HepG2 (cell line): Measurements from ENCODE around the gene TACC2. TPM values are rescaled to one million over a fixed set of nuclear protein-coding genes. Genes with fewer than 3 reads are reported as not detected.

ENCODE experiments used
- AKNA ChIP-seq: sonication (generic); formaldehyde crosslinking; IDR thresholded peaks from 2 replicates; pipeline ENCODE4 v1.4.0; 2020; ENCODE audit warnings: missing genetic modification reagents, borderline replicate concordance
- ATAD3A ChIP-seq: sonication (generic); formaldehyde crosslinking; IDR thresholded peaks from 2 replicates; pipeline ENCODE4 v1.4.0; 2020; ENCODE audit warnings: missing genetic modification reagents
- CENPX ChIP-seq: sonication (generic); formaldehyde crosslinking; IDR thresholded peaks from 2 replicates; pipeline ENCODE4 v1.9.0; 2021; ENCODE audit warnings: mild to moderate bottlenecking, missing genetic modification reagents, moderate library complexity
- ETV5 ChIP-seq: IDR thresholded peaks from 2 replicates; pipeline ENCODE4 v1.6.1; 2018; ENCODE audit warnings: missing biosample characterization, missing genetic modification reagents, inconsistent platforms, borderline replicate concordance
- GFI1 ChIP-seq: sonication (generic); formaldehyde crosslinking; IDR thresholded peaks from 2 replicates; pipeline ENCODE4 v1.5.0; 2020; ENCODE audit warnings: missing genetic modification reagents, mild to moderate bottlenecking, borderline replicate concordance
- GTF2F1 ChIP-seq: fragments of 150-350 bp; IDR thresholded peaks from 2 replicates; pipeline ENCODE4 v1.6.1; 2014; ENCODE audit warnings: low read length
- NR2F1 ChIP-seq, 2 experiments: fragments of 450-650 bp in 1 of 2; formaldehyde crosslinking in 1 of 2; IDR thresholded peaks; 2 replicates each; pipeline versions ENCODE4 v1.5.0 to v1.6.1; 2016 to 2020; ENCODE audit warnings: mild to moderate bottlenecking in 1 of 2, missing compliant biosample characterization in 1 of 2, missing genetic modification reagents in 1 of 2, moderate library complexity in 1 of 2
- NR2F6 ChIP-seq, 2 experiments: IDR thresholded peaks; 2 replicates each; pipeline ENCODE4 v1.6.1; 2016; ENCODE audit warnings: antibody characterized with exemption in 1 of 2, mild to moderate bottlenecking in 1 of 2
- RFX3 ChIP-seq: IDR thresholded peaks from 2 replicates; pipeline ENCODE4 v1.6.1; 2016; ENCODE audit warnings: missing biosample characterization, missing genetic modification reagents
- RNF2 ChIP-seq: fragments of 450-650 bp; conservative IDR thresholded peaks from 2 replicates; pipeline ENCODE4 v1.6.1; 2016; ENCODE audit warnings: low read depth
- SMARCE1 ChIP-seq: fragments of 450-650 bp; IDR thresholded peaks from 2 replicates; pipeline ENCODE4 v1.6.1; 2017; ENCODE audit warnings: borderline replicate concordance
- STAG1 ChIP-seq: sonication (generic); formaldehyde crosslinking; IDR thresholded peaks from 2 replicates; pipeline ENCODE4 v1.4.0; 2020; ENCODE audit warnings: missing genetic modification reagents
- WIZ ChIP-seq: sonication (generic); formaldehyde crosslinking; IDR thresholded peaks from 2 replicates; pipeline ENCODE4 v1.5.1; 2020; ENCODE audit warnings: mild to moderate bottlenecking, missing genetic modification reagents
- ZBTB21 ChIP-seq: sonication (generic); formaldehyde crosslinking; IDR thresholded peaks from 2 replicates; pipeline ENCODE4 v1.4.0; 2020; ENCODE audit warnings: missing genetic modification reagents
- ZNF207 ChIP-seq: fragments of 450-650 bp; IDR thresholded peaks from 2 replicates; pipeline ENCODE4 v1.6.1; 2016; ENCODE audit warnings: antibody characterized with exemption, borderline replicate concordance
- ZNF260 ChIP-seq: sonication (generic); formaldehyde crosslinking; IDR thresholded peaks from 2 replicates; pipeline ENCODE4 v1.4.0; 2020; ENCODE audit warnings: missing genetic modification reagents, low read depth, mild to moderate bottlenecking, borderline replicate concordance
- ZNF263 ChIP-seq: sonication (generic); formaldehyde crosslinking; IDR thresholded peaks from 2 replicates; pipeline ENCODE4 v1.4.0; 2020; ENCODE audit warnings: missing genetic modification reagents
- ZNF331 ChIP-seq: sonication (generic); formaldehyde crosslinking; IDR thresholded peaks from 2 replicates; pipeline ENCODE4 v1.4.0; 2020; ENCODE audit warnings: missing genetic modification reagents
- ZNF362 ChIP-seq: sonication (generic); formaldehyde crosslinking; IDR thresholded peaks from 2 replicates; pipeline ENCODE4 v1.4.0; 2020; ENCODE audit warnings: missing genetic modification reagents, mild to moderate bottlenecking, borderline replicate concordance
- ZNF543 ChIP-seq: sonication (generic); formaldehyde crosslinking; IDR thresholded peaks from 2 replicates; pipeline ENCODE4 v1.4.0; 2020; ENCODE audit warnings: mild to moderate bottlenecking, missing genetic modification reagents
- ZNF597 ChIP-seq: sonication (generic); formaldehyde crosslinking; IDR thresholded peaks from 2 replicates; pipeline ENCODE4 v1.5.0; 2020; ENCODE audit warnings: missing genetic modification reagents
- ZNF672 ChIP-seq: sonication (generic); formaldehyde crosslinking; IDR thresholded peaks from 2 replicates; pipeline ENCODE4 v1.8.1; 2022; ENCODE audit warnings: missing genetic modification reagents
- ZNF777 ChIP-seq: sonication (generic); formaldehyde crosslinking; IDR thresholded peaks from 2 replicates; pipeline ENCODE4 v1.4.0; 2020; ENCODE audit warnings: missing genetic modification reagents
- ZNF788 ChIP-seq: sonication (generic); formaldehyde crosslinking; IDR thresholded peaks from 2 replicates; pipeline ENCODE4 v1.5.0; 2020; ENCODE audit warnings: mild to moderate bottlenecking, missing genetic modification reagents, borderline replicate concordance
- ZNF891 ChIP-seq: sonication (generic); formaldehyde crosslinking; IDR thresholded peaks from 2 replicates; pipeline ENCODE4 v1.5.0; 2020; ENCODE audit warnings: mild to moderate bottlenecking, missing genetic modification reagents
- ZSCAN22 ChIP-seq: sonication (generic); formaldehyde crosslinking; IDR thresholded peaks from 2 replicates; pipeline ENCODE4 v1.4.0; 2020; ENCODE audit warnings: mild to moderate bottlenecking, missing genetic modification reagents
- polyA plus RNA-seq, 8 experiments: library from polyadenylated mRNA; depleted of rRNA in 3 of 8; stranded (reverse) in 7 of 8; unstranded in 1 of 8; fragments of >200 nt; fragmentation: Illumina TruSeq in 4 of 8; extraction: Trizol in 4 of 8; gene quantifications; 2 replicates each; pipeline versions ENCODE4 v1.2.1 to v1.2.3, GENCODE V29; 2011 to 2016; ENCODE audit warnings: low read depth in 4 of 8, missing spikeins in 1 of 8, mixed read lengths in 1 of 8; ENCODE audit not compliant: insufficient read depth in 1 of 8
- total RNA-seq, 5 experiments: library from RNA; depleted of rRNA; stranded (reverse); fragments of >200 nt; fragmentation: Illumina TruSeq; extraction: Trizol; gene quantifications; 2 replicates each; pipeline ENCODE4 v1.2.3, GENCODE V29; 2016; ENCODE audit warnings: low read depth in 1 of 5

Gene TACC2
- total and polyA plus RNA-seq, 2 of the 13 experiments (the other 11 are each of a cell fraction or from before 2014, with no cell fraction given) = 11.8 to 16.0 TPM

GRCh38 chr10:122056431-122057094 is 67.6 kb downstream of the TACC2 start (continued):
- TF ChIP-seq ZNF260 (CRISPR knock-in tag) = no peak
- no peak for TF ChIP-seq CENPX (CRISPR knock-in tag)
- TF ChIP-seq STAG1 (CRISPR knock-in tag) = no peak
- TF ChIP-seq WIZ (CRISPR knock-in tag) = 0 out of 2 replicates have a peak, but pooled peaks have one; percentile 39
- TF ChIP-seq AKNA (CRISPR knock-in tag) = no peak
- TF ChIP-seq ETV5 = peak; percentile 27; the same call in 1 of the 2 replicates
- no peak for TF ChIP-seq ZNF672 (CRISPR knock-in tag)
- TF ChIP-seq GFI1 (CRISPR knock-in tag) = peak; percentile 63; the same call in 1 of the 2 replicates
- no peak for TF ChIP-seq ATAD3A (CRISPR knock-in tag)
- no peak for TF ChIP-seq RFX3 (CRISPR knock-in tag)
- TF ChIP-seq ZNF597 (CRISPR knock-in tag) = no peak
- TF ChIP-seq ZNF777 = no peak
- no peak for TF ChIP-seq ZNF207
- TF ChIP-seq ZSCAN22 = no peak
- no peak for TF ChIP-seq ZNF788 (CRISPR knock-in tag)
- no peak for TF ChIP-seq SMARCE1
- TF ChIP-seq NR2F1 (CRISPR knock-in tag; IDR thresholded peaks at IDR 0.05) = peak; percentile 66 to 84
- TF ChIP-seq ZNF331 (CRISPR knock-in tag) = peak; percentile 39; the same call in 1 of the 2 replicates
- no peak for TF ChIP-seq ZNF891 (CRISPR knock-in tag)
- TF ChIP-seq GTF2F1 = no peak
- no peak for TF ChIP-seq ZNF263 (CRISPR knock-in tag)
- no peak for TF ChIP-seq ZNF362 (CRISPR knock-in tag)
- TF ChIP-seq ZNF543 (CRISPR knock-in tag) = no peak
- TF ChIP-seq RNF2 = no peak
- TF ChIP-seq ZBTB21 (CRISPR knock-in tag) = no peak
- peak; percentile 81 for TF ChIP-seq NR2F6 (IDR thresholded peaks at IDR 0.05)
- TF ChIP-seq NR2F6 (CRISPR knock-in tag; IDR thresholded peaks at IDR 0.05) = peak; percentile 90
